GM10847 (cell line): ENCODE data around the gene RAVER2.

Experiments used
- POLR2A ChIP-seq: IDR thresholded peaks from 2 replicates; pipeline ENCODE4 v1.6.1; 2011; ENCODE audit not compliant: insufficient read length; ENCODE audit errors: extremely low read depth

Gene RAVER2

GRCh38 chr1:64744492-64745180 is at the start of gene RAVER2:
Gene RAVER2 (plus strand): TSS chr1:64745075. CDS start chr1:64745173, 98 bp downstream.
- no peak for TF ChIP-seq POLR2A

GRCh38 chr1:64696879-64697278 is 48.0 kb upstream of the RAVER2 start:
- no peak for TF ChIP-seq POLR2A

- no peak for TF ChIP-seq POLR2A
Measured at GRCh38 chr1:64699327-64699726, 45.5 kb upstream of the RAVER2 start.

GRCh38 chr1:64701071-64701470 is 43.8 kb upstream of the RAVER2 start:
- TF ChIP-seq POLR2A = no peak

GRCh38 chr1:64701886-64702285 is 43.0 kb upstream of the RAVER2 start:
- no peak for TF ChIP-seq POLR2A

- no peak for TF ChIP-seq POLR2A
Measured at GRCh38 chr1:64703600-64703999, 41.3 kb upstream of the RAVER2 start.

- no peak for TF ChIP-seq POLR2A
Measured at GRCh38 chr1:64705591-64705990, 39.3 kb upstream of the RAVER2 start.

- TF ChIP-seq POLR2A = no peak
Measured at GRCh38 chr1:64711266-64711665, 33.6 kb upstream of the RAVER2 start.

- no peak for TF ChIP-seq POLR2A
Measured at GRCh38 chr1:64712049-64712448, 32.8 kb upstream of the RAVER2 start.

- TF ChIP-seq POLR2A = no peak
Measured at GRCh38 chr1:64715186-64715585, 29.7 kb upstream of the RAVER2 start.

GRCh38 chr1:64721135-64721534 is 23.7 kb upstream of the RAVER2 start:
- no peak for TF ChIP-seq POLR2A

- no peak for TF ChIP-seq POLR2A
Measured at GRCh38 chr1:64721576-64722145, 23.2 kb upstream of the RAVER2 start.

- TF ChIP-seq POLR2A = no peak
Measured at GRCh38 chr1:64727861-64728260, 17.0 kb upstream of the RAVER2 start.

GRCh38 chr1:64733581-64734286 is 11.1 kb upstream of the RAVER2 start:
- TF ChIP-seq POLR2A = no peak

- no peak for TF ChIP-seq POLR2A
Measured at GRCh38 chr1:64734287-64734652, 10.6 kb upstream of the RAVER2 start.

GRCh38 chr1:64743954-64744491 is 852 bp upstream of the RAVER2 start:
- no peak for TF ChIP-seq POLR2A
